A549 (cell line): ENCODE data around the gene IGFBP3. TPM values are rescaled to one million over a fixed set of nuclear protein-coding genes. Genes with fewer than 3 reads are reported as not detected.
A peak's percentile ranks its signal among the peaks of the same experiment; 100 is the strongest.
"Not testable (repeated sequence)": the region's sequence is repeated elsewhere in the genome, so short reads cannot be mapped to it uniquely, and the experiment has no call there.

Experiments
- ATAC-seq, 2 experiments: fragments of 200-7000 bp in 1 of 2; fragments of >200 bp in 1 of 2; cut with Nextera tagmentation in 1 of 2; cut with Tn5 transposase in 1 of 2; 3 replicates each; pipeline versions ENCODE4 v1.8.0 to v1.9.1; 2018 to 2020; ENCODE audit warnings: mild to moderate bottlenecking in 1 of 2, moderate library complexity in 1 of 2
- CTCF ChIA-PET: fragments of 300-600 bp; sonication (Branson Sonifier 250); formaldehyde crosslinking; extraction: SDS; loops from one replicate; lab custom pipeline; 2021; ENCODE audit warnings: antibody characterized with exemption, inconsistent platforms; lab: Yijun Ruan, JAX
- POLR2A ChIA-PET: fragments of 350-600 bp; formaldehyde crosslinking; extraction: SDS; loops from one replicate; lab custom pipeline; 2021; ENCODE audit warnings: antibody characterized with exemption, inconsistent platforms; lab: Yijun Ruan, JAX
- DNase-seq, 2 experiments: peaks; one replicate each; pipeline versions ENCODE4 v3.0.0 to v3.0.0-alpha.2; 2011 to 2016; ENCODE audit warnings: low read depth in 1 of 2, low spot score in 1 of 2
- FAIRE-seq: peaks from 2 replicates; lab custom pipeline; 2011; peaks lifted over from hg19 to GRCh38; lab: Jason Lieb, UNC
- H3K27ac ChIP-seq, 2 experiments: fragments of >200 bp; sonication (Bioruptor Twin); formaldehyde crosslinking; 3 replicates each; pipeline ENCODE4 v1.5.1; 2016 to 2017
- H3K4me1 ChIP-seq: fragments of >200 bp; sonication (Bioruptor Twin); formaldehyde crosslinking; 3 replicates; pipeline ENCODE4 v1.6.1; 2016
- H3K4me2 ChIP-seq: fragments of >200 bp; sonication (Bioruptor Twin); formaldehyde crosslinking; 3 replicates; pipeline ENCODE4 v1.6.1; 2016
- H3K4me3 ChIP-seq: fragments of >200 bp; sonication (Bioruptor Twin); formaldehyde crosslinking; 3 replicates; pipeline ENCODE4 v1.5.1; 2016
- H3K9me3 ChIP-seq: fragments of >200 bp; sonication (Bioruptor Twin); formaldehyde crosslinking; 3 replicates; pipeline ENCODE4 v1.6.1; 2016
- BCL3 ChIP-seq: fragments of >200 bp; sonication (Bioruptor Twin); formaldehyde crosslinking; IDR thresholded peaks from 3 replicates; pipeline ENCODE4 v1.6.1; 2016
- CBX8 ChIP-seq: fragments of 200-600 bp; sonication (generic); IDR thresholded peaks from 2 replicates; pipeline ENCODE4 v1.6.1; 2016
- CEBPB ChIP-seq, 2 experiments: fragments of >200 bp in 1 of 2; sonication (Bioruptor Twin) in 1 of 2; formaldehyde crosslinking in 1 of 2; IDR thresholded peaks; 2 replicates each; pipeline ENCODE4 v1.6.1; 2012 to 2016
- CHD4 ChIP-seq: fragments of 200-600 bp; sonication (generic); IDR thresholded peaks from 2 replicates; pipeline ENCODE4 v1.6.1; 2016; ENCODE audit warnings: antibody characterized with exemption, mild to moderate bottlenecking, borderline replicate concordance
- CTCF ChIP-seq: fragments of >200 bp; sonication (Bioruptor Twin); formaldehyde crosslinking; IDR thresholded peaks from 3 replicates; pipeline ENCODE4 v1.5.1; 2016
- EHMT2 ChIP-seq: fragments of 200-600 bp; sonication (generic); IDR thresholded peaks from 2 replicates; pipeline ENCODE4 v1.6.1; 2016; ENCODE audit warnings: antibody characterized with exemption, low read depth, mild to moderate bottlenecking, moderate library complexity
- FOSL2 ChIP-seq, 2 experiments: fragments of 450-650 bp in 1 of 2; fragments of >200 bp in 1 of 2; sonication (Bioruptor Twin) in 1 of 2; formaldehyde crosslinking; IDR thresholded peaks; 2 replicates each; pipeline versions ENCODE4 v1.5.0 to v1.6.1; 2016 to 2020; ENCODE audit warnings: mild to moderate bottlenecking in 1 of 2, moderate library complexity in 1 of 2
- GATA3 ChIP-seq: IDR thresholded peaks from 2 replicates; pipeline ENCODE4 v1.6.1; 2012; ENCODE audit warnings: borderline replicate concordance
- HEYL ChIP-seq: fragments of 250-450 bp; sonication (Bioruptor Pico); IDR thresholded peaks from 2 replicates; pipeline ENCODE4 v1.8.0; 2021; ENCODE audit warnings: mild to moderate bottlenecking, moderate library complexity
- HOXB13 ChIP-seq: fragments of 250-450 bp; sonication (Bioruptor Pico); IDR thresholded peaks from 2 replicates; pipeline ENCODE4 v1.5.0; 2020; ENCODE audit warnings: low read depth, mild to moderate bottlenecking, moderate library complexity
- HOXB5 ChIP-seq: fragments of 250-450 bp; sonication (Bioruptor Pico); IDR thresholded peaks from 2 replicates; pipeline ENCODE4 v1.5.0; 2020; ENCODE audit warnings: mild to moderate bottlenecking, moderate library complexity
- JUN ChIP-seq, 2 experiments: fragments of >200 bp; sonication (Bioruptor Twin); formaldehyde crosslinking; IDR thresholded peaks; 2 replicates in 1 of 2; 3 replicates in 1 of 2; pipeline ENCODE4 v1.6.1; 2016 to 2017
- KDM5A ChIP-seq: fragments of 200-600 bp; sonication (generic); IDR thresholded peaks from 2 replicates; pipeline ENCODE4 v1.6.1; 2016; ENCODE audit warnings: antibody characterized with exemption, mild to moderate bottlenecking
- MAFK ChIP-seq: fragments of 450-650 bp; IDR thresholded peaks from 2 replicates; pipeline ENCODE4 v1.6.1; 2014; ENCODE audit not compliant: partially characterized antibody
- MAX ChIP-seq: IDR thresholded peaks from 2 replicates; pipeline ENCODE4 v1.6.1; 2012
- MAZ ChIP-seq: fragments of 150-350 bp; IDR thresholded peaks from 2 replicates; pipeline ENCODE4 v1.6.1; 2014; ENCODE audit warnings: antibody characterized with exemption, low read depth, low read length, borderline replicate concordance
- POLR2A ChIP-seq: IDR thresholded peaks from 2 replicates; pipeline ENCODE4 v1.6.1; 2012; ENCODE audit warnings: mild to moderate bottlenecking, low read length
- RAD21 ChIP-seq, 2 experiments: fragments of >200 bp in 1 of 2; sonication (Bioruptor Twin) in 1 of 2; formaldehyde crosslinking in 1 of 2; IDR thresholded peaks in 1 of 2; conservative IDR thresholded peaks in 1 of 2; 2 replicates in 1 of 2; 3 replicates in 1 of 2; pipeline ENCODE4 v1.6.1; 2012 to 2018; ENCODE audit warnings: inconsistent platforms in 1 of 2
- REST ChIP-seq: fragments of 200-600 bp; sonication (generic); IDR thresholded peaks from 2 replicates; pipeline ENCODE4 v1.6.1; 2016; ENCODE audit warnings: antibody characterized with exemption, mild to moderate bottlenecking, moderate library complexity
- RFX5 ChIP-seq: fragments of 450-650 bp; IDR thresholded peaks from 2 replicates; pipeline ENCODE4 v1.7.1; 2014; ENCODE audit warnings: antibody characterized with exemption, mild to moderate bottlenecking, moderate library complexity
- RNF2 ChIP-seq: fragments of 200-600 bp; sonication (generic); IDR thresholded peaks from 2 replicates; pipeline ENCODE4 v1.6.1; 2016; ENCODE audit warnings: low read depth, mild to moderate bottlenecking, antibody characterized with exemption, moderate library complexity, borderline replicate concordance
- TFCP2L1 ChIP-seq: fragments of 250-450 bp; sonication (Bioruptor Pico); IDR thresholded peaks from 2 replicates; pipeline ENCODE4 v1.5.0; 2021; ENCODE audit warnings: mild to moderate bottlenecking
- USF2 ChIP-seq: fragments of 450-650 bp; IDR thresholded peaks from 2 replicates; pipeline ENCODE4 v1.6.1; 2014; ENCODE audit warnings: antibody characterized with exemption
- ZC3H11A ChIP-seq: fragments of 450-650 bp; IDR thresholded peaks from 2 replicates; pipeline ENCODE4 v1.6.1; 2014; ENCODE audit warnings: antibody characterized with exemption, mild to moderate bottlenecking
- ZFP36 ChIP-seq: fragments of 450-650 bp; IDR thresholded peaks from 2 replicates; pipeline ENCODE4 v1.6.1; 2014; ENCODE audit warnings: borderline replicate concordance; ENCODE audit not compliant: partially characterized antibody
- WGBS: methylation state at CpG from one replicate; pipeline ENCODE4 v1.1.6; 2017; ENCODE audit errors: missing lambda C conversion rate; 5-methylcytosine and 5-hydroxymethylcytosine counted together
- polyA plus RNA-seq, 4 experiments: library from polyadenylated mRNA; depleted of rRNA in 3 of 4; stranded (reverse); fragments of >200 nt; fragmentation: RNase III in 1 of 4; extraction: RNeasy Plus Mini Kit Qiagen cat#74134 plus additional on column Dnase treatment in 1 of 4; gene quantifications; 2 replicates in 3 of 4; 3 replicates in 1 of 4; pipeline ENCODE4 v1.2.3, GENCODE V29; 2011 to 2017

Gene IGFBP3
- polyA plus RNA-seq, 2 of the 4 experiments (the other 2 are of a cell fraction): 153 to 291 TPM

GRCh38 chr7:45940939-45941338 lies 19.9 kb upstream of the IGFBP3 start:
- Histone ChIP-seq H3K9me3 (no peaks in the 10 kb centered on the region), H3K4me2 (no peak overlapping the region), H3K4me1 (no peaks in the 10 kb centered on the region), H3K4me3 (no peak overlapping the region), H3K27ac (no peak overlapping the region)
- WGBS: 77% methylated on average over 7 of the region's 7 CpGs
- no peak for ATAC-seq
- POLR2A ChIA-PET: no interaction called here
- DNase-seq: no peak
- no peak for FAIRE-seq
- CTCF ChIA-PET: no interaction called here
- no peak for TF ChIP-seq FOSL2 (IDR thresholded peaks at IDR 0.05)
- TF ChIP-seq FOSL2 (CRISPR knock-in tag; IDR thresholded peaks at IDR 0.05): no peak
- no peak for TF ChIP-seq RFX5
- TF ChIP-seq TFCP2L1 (CRISPR knock-in tag): no peak
- TF ChIP-seq BCL3: no peak
- TF ChIP-seq CTCF: no peak
- TF ChIP-seq EHMT2: no peak
- TF ChIP-seq MAZ: no peak
- no peak for TF ChIP-seq CBX8
- no peak for TF ChIP-seq JUN (IDR thresholded peaks at IDR 0.05)
- TF ChIP-seq USF2: no peak
- no peak for TF ChIP-seq REST
- no peak for TF ChIP-seq MAX
- TF ChIP-seq, all 56 proteins: peak for 0

- TF ChIP-seq MAFK: peak; percentile 54
- H3K4me2 ChIP-seq, ATAC-seq, H3K9me3 ChIP-seq, H3K27ac ChIP-seq, DNase-seq, H3K4me3 ChIP-seq, FAIRE-seq, H3K4me1 ChIP-seq, POLR2A ChIA-PET: not testable (repeated sequence)
- WGBS: 90% methylated on average over 14 of the region's 14 CpGs
- CTCF ChIA-PET: interaction anchor here (1.1 to 6.9 kb wide), 2 partner anchors 17 to 409 kb away, joined by 3 to 54 read pairs; partner anchors contain the start of gene IGFBP3
These were observed 19.2 kb upstream of the IGFBP3 start for GRCh38 chr7:45940237-45940781.

GRCh38 chr7:45939574-45939973 lies 18.5 kb upstream of the IGFBP3 start:
- ChIA-PET POLR2A (no interaction called here), CTCF (interaction anchor here (1.1 to 6.9 kb wide), 2 partner anchors 16 to 410 kb away, joined by 3 to 54 read pairs; partner anchors contain the start of gene IGFBP3)
- Histone ChIP-seq H3K4me1 (no peaks in the 10 kb centered on the region), H3K4me3 (no peak overlapping the region), H3K9me3 (no peaks in the 10 kb centered on the region), H3K4me2 (no peak overlapping the region), H3K27ac (no peak overlapping the region)
- ATAC-seq (no peak), FAIRE-seq (no peak), DNase-seq (no peak)
- 84% methylated on average over 11 of the region's 11 CpGs for WGBS
- TF ChIP-seq ZC3H11A: no peak
- TF ChIP-seq RNF2: no peak
- no peak for TF ChIP-seq ZFP36
- TF ChIP-seq RAD21 (conservative IDR thresholded peaks at IDR 0.05 in 1 of 2, IDR thresholded peaks at IDR 0.05 in 1 of 2): no peak
- TF ChIP-seq CHD4: no peak
- no peak for TF ChIP-seq MAFK
- TF ChIP-seq HEYL (CRISPR knock-in tag): no peak
- TF ChIP-seq HOXB5 (CRISPR knock-in tag): no peak
- TF ChIP-seq HOXB13 (CRISPR knock-in tag): no peak
- TF ChIP-seq CEBPB (IDR thresholded peaks at IDR 0.05): no peak
- TF ChIP-seq KDM5A: no peak
- TF ChIP-seq GATA3: no peak
- no peak for TF ChIP-seq POLR2A
- no peak for TF ChIP-seq FOSL2 (IDR thresholded peaks at IDR 0.05)
- no peak for TF ChIP-seq FOSL2 (CRISPR knock-in tag; IDR thresholded peaks at IDR 0.05)
